Left lobe of liver (tissue), 2 donors: Measurements from ENCODE around the gene PRKN. TPM values are rescaled to one million over a fixed set of nuclear protein-coding genes. Genes with fewer than 3 reads are reported as not detected.

Source experiments
- ATAC-seq: fragments of 200-7000 bp; cut with Tn5 transposase; one replicate; pipeline ENCODE4 v1.9.1; 2020; ENCODE audit warnings: mild to moderate bottlenecking, moderate library complexity
- DNase-seq: peaks from one replicate; pipeline ENCODE4 v3.0.0-alpha.2; 2020; ENCODE audit warnings: low spot score
- total RNA-seq: library from RNA; stranded (reverse); gene quantifications from one replicate; pipeline ENCODE4 v1.2.1, GENCODE V29; 2021
- donor health status: DM: no; HTN: no; CAD: no; lungs with moderate emphysema.
- donor health status: DM: no; HTN: yes; CAD: no.

The PRKN gene
- total RNA-seq, 1 donor from 2014 or later = 1.2 TPM

GRCh38 chr6:161711938-161712337 is 1015.6 kb downstream of the PRKN start:
- ATAC-seq = no peak
- no peak for DNase-seq

- DNase-seq = no peak
- ATAC-seq = no peak
Observed at GRCh38 chr6:161711515-161711914, 1016.1 kb downstream of the PRKN start.

GRCh38 chr6:161710698-161711097 is 1016.9 kb downstream of the PRKN start:
- no peak for ATAC-seq

GRCh38 chr6:161701056-161701455 is 1026.5 kb downstream of the PRKN start:
- no peak for DNase-seq
- no peak for ATAC-seq

More at GRCh38 chr6:161710698-161711097, 1016.9 kb downstream of the PRKN start:
- no peak for DNase-seq

GRCh38 chr6:161696801-161697200 is 1030.8 kb downstream of the PRKN start:
- ATAC-seq (no peak), DNase-seq (no peak)

- ATAC-seq (peak; percentile 97), DNase-seq (no peak)
Observed at GRCh38 chr6:161694995-161695394, 1032.6 kb downstream of the PRKN start.

- no peak for DNase-seq
- ATAC-seq = no peak
Observed at GRCh38 chr6:161686655-161687054, 1040.9 kb downstream of the PRKN start.

GRCh38 chr6:161684731-161685475 is 1042.7 kb downstream of the PRKN start:
- ATAC-seq (no peak), DNase-seq (no peak)

GRCh38 chr6:161683400-161683799 is 1044.2 kb downstream of the PRKN start:
- no peak for DNase-seq
- ATAC-seq = no peak

- no peak for ATAC-seq
- DNase-seq = no peak
Observed at GRCh38 chr6:161682982-161683381, 1044.6 kb downstream of the PRKN start.

GRCh38 chr6:161679980-161680538 is 1047.5 kb downstream of the PRKN start:
- no peak for ATAC-seq
- DNase-seq = no peak

- DNase-seq = no peak
- ATAC-seq = no peak
Observed at GRCh38 chr6:161677188-161677587, 1050.4 kb downstream of the PRKN start.

GRCh38 chr6:161676586-161676985 is 1051.0 kb downstream of the PRKN start:
- DNase-seq (no peak), ATAC-seq (no peak)

GRCh38 chr6:161674930-161675682 is 1052.5 kb downstream of the PRKN start:
- DNase-seq = no peak
- no peak for ATAC-seq

- no peak for ATAC-seq
Observed at GRCh38 chr6:161673026-161673425, 1054.5 kb downstream of the PRKN start.

GRCh38 chr6:161671117-161671516 is 1056.4 kb downstream of the PRKN start:
- DNase-seq (no peak), ATAC-seq (no peak)

More at GRCh38 chr6:161673026-161673425, 1054.5 kb downstream of the PRKN start:
- no peak for DNase-seq

GRCh38 chr6:161668665-161669064 is 1058.9 kb downstream of the PRKN start:
- DNase-seq = no peak
- no peak for ATAC-seq

GRCh38 chr6:161667957-161668356 is 1059.6 kb downstream of the PRKN start:
- ATAC-seq = no peak
- DNase-seq = no peak

GRCh38 chr6:161663682-161664081 is 1063.9 kb downstream of the PRKN start:
- ATAC-seq = no peak
- no peak for DNase-seq

GRCh38 chr6:161660666-161661571 is 1066.6 kb downstream of the PRKN start:
- ATAC-seq = no peak
- DNase-seq = no peak

GRCh38 chr6:161658211-161658610 is 1069.4 kb downstream of the PRKN start:
- DNase-seq (no peak), ATAC-seq (no peak)
